Fibroblast of skin of scalp (primary cell): ENCODE data around the gene LEMD1.
"Not testable (repeated sequence)": the region's sequence is repeated elsewhere in the genome, so short reads cannot be mapped to it uniquely, and the experiment has no call there.

Source experiments
- DNase-seq: peaks from one replicate; pipeline ENCODE4 v3.0.0-alpha.2; 2013

Gene LEMD1

DNA sequence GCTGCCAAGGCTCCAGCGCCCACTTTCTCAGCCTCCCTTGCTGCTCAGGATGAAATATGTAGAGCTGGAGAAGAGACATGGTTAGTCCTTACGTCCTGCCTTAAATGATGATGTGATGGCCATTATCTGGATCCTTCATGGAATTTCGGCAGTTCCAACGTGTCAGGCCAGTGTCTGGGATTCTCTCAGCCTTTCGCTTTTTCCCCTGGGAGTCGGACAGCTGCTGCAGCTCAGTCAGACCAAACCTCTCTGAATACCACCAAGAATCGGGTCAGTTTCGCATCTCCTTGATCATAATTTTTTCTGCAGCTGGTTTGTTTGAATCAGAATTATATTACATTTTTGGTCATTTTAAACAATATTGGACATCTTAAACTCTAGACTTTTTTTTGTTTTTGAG is 42.8 kb downstream of the LEMD1 start:
- no peak for DNase-seq

DNA sequence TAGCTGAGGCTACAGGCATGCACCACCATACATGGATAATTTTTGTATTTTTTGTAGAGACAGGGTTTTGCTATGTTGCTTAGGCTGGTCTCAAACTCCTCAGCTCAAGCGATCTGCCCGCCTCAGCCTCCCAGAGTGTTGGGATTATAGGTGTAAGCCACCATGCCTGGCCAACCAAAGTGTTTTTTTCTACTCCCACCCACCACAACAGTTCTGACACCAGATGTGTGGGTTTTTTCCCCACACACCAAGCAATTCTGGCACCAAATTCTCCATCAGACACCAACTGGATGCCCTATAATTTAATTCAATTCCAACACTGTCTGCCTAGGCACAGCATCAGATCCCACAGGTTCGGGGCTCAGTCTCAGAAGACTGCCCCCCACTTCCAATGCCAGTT is 44.5 kb downstream of the LEMD1 start:
- no peak for DNase-seq

DNA sequence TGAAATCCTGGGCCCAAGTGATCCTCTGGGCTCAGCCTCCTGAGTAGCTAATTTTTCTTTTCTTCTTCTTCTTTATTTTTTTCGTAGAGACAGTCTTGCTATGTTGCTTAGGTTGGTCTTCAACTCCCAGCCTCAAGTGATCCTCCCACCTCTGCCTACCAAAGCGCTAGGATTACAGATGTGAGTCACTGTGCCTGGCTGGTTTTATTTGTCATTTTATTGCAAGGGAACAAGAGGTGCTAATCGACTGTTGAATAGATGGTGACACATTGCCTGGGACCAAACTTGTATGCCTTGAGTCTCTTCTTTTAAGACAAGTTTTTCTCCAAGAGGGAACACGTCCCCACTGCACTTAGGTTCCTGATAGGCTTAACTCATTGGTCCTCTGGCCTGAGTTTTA is 45.1 kb downstream of the LEMD1 start:
- no peak for DNase-seq

DNA sequence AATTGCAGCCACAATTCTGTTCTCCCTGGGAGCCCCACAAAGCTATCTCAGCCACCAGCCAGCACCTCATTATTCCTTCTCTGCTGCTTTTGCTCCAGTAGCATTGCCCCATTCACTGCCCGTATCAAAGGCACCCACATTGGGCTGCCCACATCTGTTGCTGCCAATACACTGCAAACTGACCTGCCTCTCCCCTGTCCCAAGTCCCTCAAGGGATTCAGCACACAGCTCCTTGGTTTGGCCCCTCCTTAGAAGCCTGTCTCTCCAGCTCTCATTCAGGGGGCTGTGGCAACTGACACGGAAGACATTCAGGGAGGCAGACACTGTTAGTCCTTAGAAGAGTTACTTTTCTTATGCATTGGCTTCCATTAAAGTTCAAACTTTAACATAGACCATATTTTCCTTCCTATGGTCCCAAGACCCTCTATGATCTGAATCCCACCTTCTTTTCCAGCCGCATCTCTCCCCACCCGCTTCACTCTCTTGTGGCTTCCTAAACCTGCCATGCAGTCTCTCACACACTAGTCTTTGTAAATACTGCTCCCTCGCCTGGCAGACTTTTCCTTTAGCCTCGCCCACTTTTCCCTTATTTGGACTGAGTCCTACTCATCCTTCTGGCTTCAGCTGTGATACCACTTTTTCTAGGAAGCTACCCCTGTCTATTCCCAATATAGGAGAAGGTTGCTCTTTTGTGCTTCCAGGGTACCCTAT is 45.9 kb downstream of the LEMD1 start:
- DNase-seq: peak; percentile 64

DNA sequence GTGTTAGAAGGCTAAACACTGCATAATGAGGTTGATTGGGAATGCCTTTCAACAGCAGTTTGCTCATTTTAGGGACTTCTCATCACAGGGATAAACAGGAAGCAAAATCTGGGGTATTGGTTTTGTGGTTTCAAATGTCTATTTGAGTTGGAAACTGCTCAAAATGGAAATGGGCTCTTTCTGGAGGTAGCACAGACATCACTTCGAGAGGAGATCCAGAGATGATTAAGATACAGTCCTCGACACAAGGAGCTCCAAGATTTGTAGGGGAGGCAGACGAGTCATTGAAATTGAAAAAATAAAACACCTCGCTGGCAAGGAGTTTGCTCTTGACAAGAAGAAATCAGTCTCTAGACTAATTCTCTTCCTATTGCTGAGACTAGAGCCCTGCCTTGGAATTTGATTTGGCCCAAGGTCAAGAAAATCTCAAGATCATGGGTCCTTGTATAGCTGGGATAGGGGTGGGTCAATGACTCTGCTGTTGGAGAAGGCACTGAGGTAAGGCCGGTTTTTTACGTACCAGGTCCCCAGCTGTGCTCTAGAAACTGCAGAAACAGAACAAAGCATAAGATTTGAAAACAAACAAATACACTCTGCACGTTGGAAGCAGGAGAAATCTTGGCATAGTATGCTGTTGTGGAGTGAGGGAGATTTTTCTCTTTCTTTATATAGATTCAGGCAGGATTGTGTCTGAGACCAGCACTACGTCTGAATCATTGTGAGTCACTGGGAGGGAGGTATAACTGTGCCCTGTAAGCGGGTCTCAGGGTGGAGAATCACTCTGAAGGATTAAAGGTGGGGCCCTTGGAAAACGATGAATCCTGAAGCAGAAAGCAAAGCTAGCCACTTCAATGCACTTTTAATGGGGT is 47.4 kb downstream of the LEMD1 start:
- peak; percentile 65 for DNase-seq

DNA sequence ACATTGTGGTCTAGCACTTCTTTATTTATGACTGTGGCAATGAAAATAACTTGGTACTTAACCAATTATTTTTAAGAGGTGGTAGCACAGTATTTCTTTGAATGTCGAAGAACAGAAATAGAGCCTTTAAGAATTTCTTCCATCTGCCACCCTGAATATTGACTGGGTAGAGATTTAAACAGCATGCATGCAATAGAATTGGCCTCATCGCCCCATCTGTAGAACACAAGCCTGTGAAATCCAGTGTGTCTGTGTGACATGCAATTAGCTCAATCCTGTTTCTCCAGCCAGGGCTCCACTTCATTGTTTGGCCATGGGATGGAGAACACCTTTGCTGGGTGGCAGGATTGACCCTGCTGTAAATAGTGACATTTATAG is 48.1 kb downstream of the LEMD1 start:
- DNase-seq: no peak

DNA sequence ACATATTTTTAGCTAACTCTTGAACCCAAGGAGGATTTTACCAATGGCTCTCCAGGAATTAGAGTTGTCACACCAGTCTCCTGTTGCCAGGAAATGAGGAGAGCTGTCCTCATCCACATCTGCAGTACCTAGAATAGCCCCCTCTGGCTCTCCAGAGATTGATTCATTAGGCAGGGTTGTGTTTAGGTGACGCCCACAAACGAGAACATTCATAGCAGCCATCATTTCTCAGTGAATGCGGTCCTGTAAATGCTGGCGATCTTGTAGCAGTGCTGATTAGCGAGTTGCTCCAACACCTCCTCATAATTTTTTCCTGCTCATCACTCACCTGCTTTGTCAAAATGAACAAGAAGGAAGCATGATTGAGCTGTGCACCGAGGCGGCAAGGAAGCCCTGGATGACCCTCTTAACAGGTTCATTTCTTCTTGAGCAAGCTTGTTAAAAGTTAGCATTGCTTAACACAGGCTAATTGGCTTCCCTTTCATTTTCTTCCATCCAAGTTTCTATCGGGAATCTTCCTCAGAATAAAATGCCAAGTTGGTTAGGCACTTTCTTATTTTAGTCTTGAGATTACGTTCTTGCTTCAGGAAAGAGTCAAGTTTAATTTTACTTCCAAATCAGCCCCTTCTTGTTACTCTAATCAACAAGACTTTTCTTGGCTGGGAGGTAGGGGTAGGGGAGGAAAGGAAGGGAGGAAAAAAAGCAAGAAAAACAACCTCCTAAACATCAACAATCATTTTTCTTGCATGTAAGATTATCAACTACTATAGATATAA is 48.6 kb downstream of the LEMD1 start:
- DNase-seq: no peak

DNA sequence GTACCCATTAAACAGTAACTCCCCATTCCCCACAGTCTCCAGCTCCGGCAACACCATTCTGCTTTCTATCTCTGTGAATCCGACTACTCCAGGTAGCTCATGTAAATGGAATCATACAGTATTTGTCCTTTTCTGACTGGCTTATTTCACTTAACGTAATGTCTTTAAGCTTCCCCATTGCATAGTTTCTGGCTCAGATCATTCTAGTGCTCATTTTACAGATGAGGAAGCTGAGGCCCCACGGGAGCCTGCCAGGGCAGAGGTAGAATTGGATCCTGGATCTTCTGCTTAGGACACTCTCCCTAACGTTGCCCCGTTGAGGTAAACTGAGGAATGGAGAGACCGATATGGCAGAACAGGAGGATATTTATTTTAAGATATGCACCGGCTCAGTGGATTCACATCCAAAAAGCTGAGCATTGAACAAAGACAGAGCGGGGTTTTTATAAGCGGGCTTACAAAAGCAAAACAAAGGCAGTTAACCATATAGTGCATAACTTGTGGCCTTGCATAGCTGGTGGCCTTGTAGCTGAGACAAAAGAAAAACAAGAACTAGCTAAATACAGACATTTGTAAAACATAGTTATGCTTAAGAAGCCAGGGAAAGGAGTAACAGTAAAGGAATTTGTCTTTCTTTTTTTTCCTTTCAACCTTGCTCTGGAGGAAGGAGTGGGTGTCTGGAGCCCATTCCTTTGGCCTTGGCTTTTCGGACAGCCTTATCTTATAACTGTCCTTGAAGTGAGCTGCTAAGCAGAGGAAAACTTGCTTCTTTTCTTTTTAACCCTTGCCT is 49.8 kb downstream of the LEMD1 start:
- DNase-seq: peak; percentile 81

DNA sequence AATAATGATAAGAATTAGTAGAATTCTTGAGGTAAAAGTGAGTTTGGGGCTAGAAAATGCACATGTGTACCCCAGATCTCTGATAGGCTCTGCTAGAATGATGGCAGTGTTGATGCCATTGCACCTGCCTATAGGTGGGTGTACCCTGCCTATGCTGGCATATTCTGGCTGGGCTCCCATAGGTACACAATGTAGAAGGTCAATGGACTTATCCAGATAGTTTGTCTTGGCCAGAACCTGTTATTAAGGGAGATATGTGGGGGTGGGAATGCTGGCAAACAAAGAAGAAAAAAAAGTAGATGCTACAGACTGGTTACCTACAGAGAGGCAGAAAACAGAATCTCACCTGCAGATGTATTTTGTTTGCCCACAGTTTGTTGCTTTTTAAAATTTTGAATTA is 51.1 kb downstream of the LEMD1 start:
- DNase-seq: no peak

DNA sequence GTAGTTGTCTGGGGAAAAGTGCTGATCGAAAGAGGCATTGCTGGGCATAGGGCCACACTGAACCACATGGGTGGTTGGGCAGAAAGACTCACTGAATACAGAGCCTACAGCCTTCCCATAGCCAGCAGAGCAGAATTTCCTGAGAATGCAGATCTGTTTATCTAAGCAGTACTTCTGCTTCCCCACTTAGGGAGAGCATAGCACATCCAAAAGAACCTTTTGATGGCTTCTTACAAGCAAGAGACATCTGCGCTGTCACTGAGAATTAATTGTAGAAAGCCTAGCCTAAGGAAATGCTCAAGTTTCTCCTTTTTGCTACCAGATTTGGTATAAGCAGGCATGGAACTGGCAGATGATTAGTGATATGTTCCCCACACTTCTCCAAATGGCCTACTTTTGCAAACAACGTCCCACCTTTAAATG is 52.1 kb downstream of the LEMD1 start:
- DNase-seq: no peak

DNA sequence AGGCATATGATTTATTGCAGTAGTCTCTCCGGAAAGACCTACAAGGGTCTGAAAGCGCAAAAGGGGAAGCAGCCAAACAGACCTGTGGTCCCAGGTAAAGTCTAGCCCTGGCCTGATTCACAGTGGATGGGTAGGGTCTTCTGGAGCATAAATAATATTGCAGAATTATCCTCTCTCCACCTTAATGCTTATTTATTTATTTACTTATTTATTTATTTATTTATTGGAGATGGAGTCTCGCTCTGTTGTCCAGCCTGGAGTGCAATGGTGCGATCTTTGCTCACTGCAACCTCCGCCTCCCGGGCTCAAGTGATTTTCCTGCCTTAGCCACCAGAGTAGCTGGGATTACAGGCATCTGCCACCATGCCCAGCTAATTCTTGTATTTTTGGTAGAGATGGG is 53.4 kb downstream of the LEMD1 start:
- no peak for DNase-seq

DNA sequence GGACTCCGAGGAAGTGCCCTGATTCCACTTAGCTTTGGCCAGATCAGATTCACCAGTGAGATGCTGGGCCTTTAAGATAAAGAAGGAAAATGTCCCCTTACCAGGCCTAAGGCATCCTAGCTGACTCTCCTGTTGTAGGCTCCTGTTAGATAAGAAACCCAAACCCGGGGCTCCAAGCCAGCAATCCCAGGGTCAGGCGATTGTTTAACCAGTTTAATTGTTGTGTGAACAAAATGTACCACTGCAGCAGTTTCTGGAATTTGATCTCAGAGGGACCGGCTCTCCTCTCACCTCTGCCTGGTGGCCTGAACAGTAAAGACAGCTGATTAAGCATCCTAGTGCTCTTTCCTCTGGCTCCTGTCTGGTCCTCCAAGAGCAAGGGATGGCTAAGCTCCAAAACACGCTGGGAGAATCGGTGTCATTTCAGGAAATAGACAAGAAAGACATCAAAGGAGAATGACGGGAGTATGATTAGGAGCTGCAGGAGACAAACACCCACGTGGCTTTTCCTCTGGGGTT is 55.9 kb downstream of the LEMD1 start:
- no peak for DNase-seq

DNA sequence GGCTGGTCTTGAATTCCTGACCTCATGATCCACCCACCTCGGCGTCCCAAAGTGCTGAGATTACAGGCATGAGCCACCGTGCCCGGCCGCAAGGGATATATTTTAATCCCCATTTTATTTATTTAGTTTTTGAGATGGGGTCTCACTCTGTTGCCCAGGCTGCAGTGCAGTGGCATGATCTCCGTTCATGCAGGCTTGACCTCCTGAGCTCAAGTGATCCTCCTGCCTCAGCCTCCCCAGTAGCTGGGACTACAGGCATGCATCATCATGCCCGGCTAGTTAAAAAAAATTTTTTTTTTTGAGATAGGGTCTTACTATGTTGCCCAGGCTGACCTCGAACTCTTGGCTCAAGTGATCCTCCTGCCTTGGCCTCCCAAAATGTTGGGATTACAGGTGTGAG is 56.8 kb downstream of the LEMD1 start:
- not testable (repeated sequence) for DNase-seq

DNA sequence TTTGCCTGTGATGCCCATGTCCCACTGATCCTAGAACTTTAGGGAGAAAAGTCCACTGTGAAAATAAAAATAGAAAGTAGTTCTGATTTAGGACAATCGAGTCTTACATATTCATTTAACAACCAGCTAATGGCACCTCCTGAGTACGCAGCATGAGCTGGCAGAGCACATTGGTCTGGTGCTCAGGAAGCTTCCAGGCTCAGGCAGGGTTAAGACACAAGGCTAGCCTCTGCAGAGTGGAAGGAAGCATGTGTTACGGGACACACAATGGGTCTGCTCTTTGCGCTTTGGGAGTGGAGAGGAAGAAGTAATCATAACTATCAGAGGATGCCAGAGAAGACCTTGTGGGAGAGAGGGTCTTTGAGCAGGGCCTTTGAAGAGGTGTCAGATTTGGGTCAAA is 61.0 kb downstream of the LEMD1 start:
- no peak for DNase-seq

DNA sequence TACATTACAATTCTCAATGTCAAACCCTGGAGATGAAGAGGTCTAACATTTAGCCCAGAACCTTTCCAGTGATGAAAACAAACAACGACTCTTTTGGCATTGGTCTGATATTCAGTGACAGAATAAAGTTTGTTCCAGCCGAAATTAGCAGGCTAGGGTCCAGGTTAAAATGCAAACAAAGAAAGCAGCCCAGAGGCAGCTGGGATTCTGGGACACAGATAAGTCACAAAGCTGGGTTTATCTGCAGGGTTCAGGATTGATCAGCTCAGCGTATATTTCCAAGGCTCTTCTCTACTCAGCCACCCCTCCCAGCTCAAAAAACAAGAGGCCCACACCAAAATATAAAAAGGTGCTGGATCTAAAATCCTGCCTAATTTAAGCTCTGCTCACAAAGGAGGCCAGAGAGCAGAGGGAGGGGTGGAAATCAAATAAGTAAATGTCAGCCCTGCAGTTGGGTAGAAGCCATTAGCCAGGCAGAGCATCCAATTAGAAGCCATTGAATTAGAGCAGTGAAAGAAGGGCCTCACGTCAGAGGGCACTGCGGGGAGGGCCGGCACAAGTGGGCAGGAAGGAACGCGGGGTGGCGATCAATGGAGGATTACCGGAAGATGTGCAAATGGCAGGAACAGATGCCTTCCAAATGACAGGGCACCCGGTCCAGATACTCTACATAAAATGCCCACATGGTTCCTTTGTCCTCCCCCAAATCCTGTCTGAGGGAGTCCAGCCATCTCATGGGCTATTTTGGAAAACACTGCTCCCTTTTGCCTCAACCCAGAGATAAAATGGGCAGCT is 61.9 kb downstream of the LEMD1 start:
- no peak for DNase-seq

DNA sequence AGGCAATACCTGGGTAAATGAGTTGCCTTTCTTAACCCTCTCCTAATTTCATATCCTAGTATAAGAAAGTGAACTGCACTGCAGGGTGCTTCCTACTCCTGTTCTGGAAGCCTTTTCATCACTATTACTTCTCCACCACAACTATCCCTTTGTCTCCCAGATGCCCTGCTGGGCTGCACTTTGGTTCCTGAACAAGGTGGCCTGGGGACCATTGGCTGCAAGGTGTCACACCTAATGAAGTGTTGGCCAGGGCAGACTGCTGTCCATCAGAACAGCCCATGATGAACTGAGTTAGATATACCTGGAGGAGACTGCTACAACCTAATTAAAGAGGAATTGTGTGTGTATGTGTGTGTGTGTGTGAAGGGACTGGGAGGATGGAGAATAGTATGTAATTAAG is 63.3 kb downstream of the LEMD1 start:
- DNase-seq: no peak

DNA sequence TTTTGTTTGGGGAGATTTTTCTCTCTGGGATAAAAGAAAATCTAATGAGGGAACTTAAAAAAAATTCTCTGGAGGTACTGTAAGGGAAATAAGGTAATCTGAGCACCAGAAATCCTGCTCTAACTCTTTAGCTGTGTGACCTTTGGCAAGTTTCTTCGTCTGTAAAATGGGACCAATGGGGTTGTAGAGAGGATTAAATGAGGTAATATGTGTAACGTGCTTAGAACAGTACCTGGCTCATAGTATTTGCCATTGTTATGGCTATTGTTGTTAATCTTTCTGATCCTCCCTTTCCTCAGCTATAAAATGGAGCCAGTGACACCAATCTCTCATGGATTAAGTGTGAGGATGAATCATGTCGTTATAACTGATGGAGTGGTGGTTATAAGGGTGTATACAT is 64.3 kb downstream of the LEMD1 start:
- no peak for DNase-seq

DNA sequence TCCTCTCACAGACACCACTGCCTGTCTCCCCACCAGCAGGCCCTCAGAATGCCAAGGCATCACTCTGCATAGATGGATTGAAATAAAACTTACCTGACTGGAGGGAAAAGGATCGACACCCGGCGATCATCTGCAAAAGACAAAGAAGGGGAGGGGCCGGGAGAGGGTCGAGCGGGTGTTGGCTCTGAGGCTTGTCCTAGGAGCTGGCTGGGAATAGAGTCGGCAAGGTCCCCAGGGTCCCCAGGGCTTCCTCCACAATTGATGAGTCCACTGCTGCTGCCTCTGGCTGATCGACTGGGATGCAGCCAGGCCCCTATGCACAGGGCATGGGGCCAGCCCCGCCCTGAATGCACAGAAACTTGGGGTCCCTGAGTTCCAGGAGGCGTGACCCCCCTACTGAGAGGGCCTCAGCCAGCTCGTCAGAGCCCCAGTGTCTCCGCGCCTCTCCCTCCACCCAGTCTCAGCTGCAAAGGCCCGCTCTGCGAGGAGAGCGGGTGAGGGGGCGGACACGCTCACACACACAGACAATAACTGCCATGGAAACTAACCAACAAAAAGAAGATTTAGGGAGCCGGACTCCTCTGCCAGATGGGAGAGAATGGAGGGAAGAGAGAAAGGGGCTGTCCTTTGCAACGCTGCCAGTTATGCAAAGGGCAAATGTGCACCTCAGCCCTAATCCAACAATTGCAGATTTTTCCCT is 65.3 kb downstream of the LEMD1 start, which contains the start of gene KLHDC8A:
TSS of gene KLHDC8A (minus strand) at position 483 of the 700 bp plus-strand sequence. CDS start 13,318 bp downstream, outside the sequence.
- no peak for DNase-seq

DNA sequence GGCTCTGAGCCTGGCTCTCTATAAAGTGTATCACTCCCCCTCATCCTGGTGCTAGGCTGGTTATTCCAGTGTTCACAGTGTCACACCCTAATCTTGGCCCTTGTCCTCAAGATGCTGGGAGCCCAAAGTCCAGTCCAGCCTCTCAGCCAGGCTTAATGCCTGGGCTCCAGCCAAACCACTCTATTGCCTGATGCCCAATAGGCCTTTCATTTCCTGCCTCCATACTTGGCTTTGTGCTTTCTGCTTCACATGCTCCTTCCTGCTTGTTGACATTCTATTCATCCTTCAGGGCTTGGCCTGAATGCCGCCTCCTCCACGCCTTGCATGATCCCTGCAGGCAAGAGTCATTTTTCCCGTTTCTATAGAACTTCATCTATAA is 66.8 kb downstream of the LEMD1 start:
- no peak for DNase-seq

DNA sequence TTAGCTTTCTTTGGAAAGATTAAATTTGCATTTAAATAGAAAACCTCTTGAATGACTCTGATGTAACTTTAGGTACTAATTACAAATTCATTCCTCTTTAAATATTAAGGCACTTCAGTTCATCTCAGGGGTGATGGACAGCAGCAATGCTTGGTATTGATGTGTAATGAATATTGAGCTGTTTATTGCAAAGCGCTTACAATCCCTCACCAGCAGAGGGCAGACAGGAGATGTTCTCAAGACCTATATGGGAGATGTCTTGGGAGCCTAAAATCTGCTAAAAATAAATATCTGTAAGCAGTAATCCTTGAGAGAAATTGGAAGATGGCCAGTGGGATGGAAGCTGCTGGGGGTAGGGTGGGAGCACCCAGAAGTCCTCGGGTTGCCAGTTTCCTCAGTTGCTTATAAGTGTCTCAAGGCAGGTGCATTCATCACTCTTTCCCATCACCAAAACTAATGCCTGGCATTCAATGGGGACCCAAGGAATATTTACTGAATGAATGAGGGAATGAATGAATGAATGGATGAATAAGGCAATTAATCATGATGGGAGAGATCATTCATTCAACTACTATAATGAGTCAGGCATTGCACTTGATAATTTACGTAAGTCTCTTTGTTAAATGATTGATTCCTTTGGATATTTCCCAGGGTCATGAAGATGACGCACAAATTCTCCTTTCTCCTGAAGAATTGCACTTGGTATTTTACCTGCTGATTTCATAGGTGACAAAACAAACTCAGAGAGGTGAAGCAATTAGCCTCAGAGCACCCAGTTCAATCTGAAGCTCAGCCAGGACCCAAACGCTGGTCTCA is 67.4 kb downstream of the LEMD1 start:
- DNase-seq: peak; percentile 72
